Naive thymus-derived CD8-positive, alpha-beta T cell (primary cell): ENCODE results near the gene HES3. TPM values are rescaled to one million over a fixed set of nuclear protein-coding genes. Genes with fewer than 3 reads are reported as not detected.

Experiments used
- polyA plus RNA-seq, 3 donors: library from polyadenylated mRNA; unstranded; fragments of 300-500 nt; fragmentation: Illumina TruSeq; gene quantifications; one replicate each; pipeline ENCODE4 v1.2.3, GENCODE V29; 2021
- total RNA-seq, 8 experiments: library from RNA in 2 of 8; stranded (reverse) in 2 of 8; gene quantifications; one replicate each; pipeline ENCODE4 v1.2.3 and lab custom pipeline; 2021 to 2026

HES3 gene
- total and polyA plus RNA-seq, 5 experiments from 2014 or later: not detected

Other genes with a start within 250 kb of the HES3 start
- 100 to 1,000 TPM; 189 to 190 TPM for gene KCNAB2, start 198.3 kb upstream of the HES3 start, total RNA-seq
- gene KCNAB2, start 198.3 kb upstream of the HES3 start, polyA plus RNA-seq: 10 to 100 TPM; 17.8 to 46.6 (median 21.4) TPM
- gene CHD5, start 63.9 kb upstream of the HES3 start, total RNA-seq: under 1 TPM; 0.10 to 0.14 TPM
- under 1 TPM in 1 of 3 donors, not detected in 2; 0.06 TPM for gene CHD5, start 63.9 kb upstream of the HES3 start, polyA plus RNA-seq
- 100 to 1,000 TPM; 577 to 597 TPM for gene RPL22, start 44.6 kb upstream of the HES3 start, total RNA-seq
- 100 to 1,000 TPM; 291 to 370 (median 306) TPM for gene RPL22, start 44.6 kb upstream of the HES3 start, polyA plus RNA-seq
- gene RNF207, start 38.1 kb upstream of the HES3 start, total RNA-seq: under 1 TPM; 0.36 to 0.47 TPM
- not detected for gene RNF207, start 38.1 kb upstream of the HES3 start, polyA plus RNA-seq
- 10 to 100 TPM; 12.9 to 16.3 TPM for gene ICMT, start 8.2 kb upstream of the HES3 start, total RNA-seq
- 10 to 100 TPM; 13.0 to 15.6 (median 14.1) TPM for gene ICMT, start 8.2 kb upstream of the HES3 start, polyA plus RNA-seq
- gene GPR153, start 16.9 kb downstream of the HES3 start, total RNA-seq: 1 to 10 TPM; 1.3 TPM
- under 1 TPM; 0.06 to 0.56 (median 0.16) TPM for gene GPR153, start 16.9 kb downstream of the HES3 start, polyA plus RNA-seq
- gene ACOT7, start 149.6 kb downstream of the HES3 start, total RNA-seq: 1 to 10 TPM; 4.3 to 4.9 TPM
- gene ACOT7, start 149.6 kb downstream of the HES3 start, polyA plus RNA-seq: 1 to 10 TPM; 5.6 to 9.4 (median 7.8) TPM
- not detected for gene HES2, start 175.7 kb downstream of the HES3 start, total RNA-seq
- gene HES2, start 175.7 kb downstream of the HES3 start, polyA plus RNA-seq: not detected
- gene ESPN, start 180.6 kb downstream of the HES3 start, total RNA-seq: 1 to 10 TPM; 2.3 to 2.4 TPM
- under 1 TPM; 0.12 to 0.81 (median 0.15) TPM for gene ESPN, start 180.6 kb downstream of the HES3 start, polyA plus RNA-seq
- 100 to 1,000 TPM; 378 to 381 TPM for gene TNFRSF25, start 222.0 kb downstream of the HES3 start, total RNA-seq
- 10 to 100 TPM in 2 of 3 donors, 1 to 10 TPM in 1; 7.2 to 28.7 (median 10.6) TPM for gene TNFRSF25, start 222.0 kb downstream of the HES3 start, polyA plus RNA-seq
- 1 to 10 TPM; 6.3 to 7.0 TPM for gene PLEKHG5, start 247.5 kb downstream of the HES3 start, total RNA-seq
- 1 to 10 TPM in 1 of 3 donors, under 1 TPM in 2; 0.57 to 1.4 (median 0.59) TPM for gene PLEKHG5, start 247.5 kb downstream of the HES3 start, polyA plus RNA-seq